ENCODE measurements around the gene MYO18B.
"Not testable (repeated sequence)": the region's sequence is repeated elsewhere in the genome, so short reads cannot be mapped to it uniquely, and the experiment has no call there.

Gene MYO18B

DNA sequence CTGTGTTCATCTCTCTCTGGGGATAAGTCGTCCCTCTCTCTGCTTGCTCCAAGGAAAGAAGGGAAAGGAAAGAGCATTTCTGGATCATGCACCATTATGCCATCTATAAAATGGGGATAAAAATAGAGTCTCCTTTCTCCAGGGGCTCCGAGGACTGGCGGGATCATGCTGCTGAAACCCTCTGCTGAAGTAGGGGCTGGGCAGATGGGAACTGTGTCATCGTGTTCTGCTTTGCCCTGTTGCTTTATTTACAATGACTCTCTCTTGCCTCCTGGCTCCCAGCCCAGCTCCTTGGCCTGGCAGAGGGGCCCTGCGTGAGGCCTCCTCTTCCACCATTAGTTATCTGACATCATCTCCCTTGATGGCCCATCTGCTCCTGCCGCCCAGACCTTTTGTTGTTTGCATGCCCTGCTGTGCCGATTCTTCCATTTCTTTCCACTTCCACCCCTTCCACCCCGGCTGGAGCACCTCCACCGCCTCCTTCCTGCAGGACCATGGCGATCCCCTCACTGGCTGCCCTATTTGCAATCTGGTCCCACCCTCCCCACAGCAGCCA is 200.9 kb downstream of the MYO18B start:
- no peak for DNase-seq (ENCODE audit: low spot score)

DNA sequence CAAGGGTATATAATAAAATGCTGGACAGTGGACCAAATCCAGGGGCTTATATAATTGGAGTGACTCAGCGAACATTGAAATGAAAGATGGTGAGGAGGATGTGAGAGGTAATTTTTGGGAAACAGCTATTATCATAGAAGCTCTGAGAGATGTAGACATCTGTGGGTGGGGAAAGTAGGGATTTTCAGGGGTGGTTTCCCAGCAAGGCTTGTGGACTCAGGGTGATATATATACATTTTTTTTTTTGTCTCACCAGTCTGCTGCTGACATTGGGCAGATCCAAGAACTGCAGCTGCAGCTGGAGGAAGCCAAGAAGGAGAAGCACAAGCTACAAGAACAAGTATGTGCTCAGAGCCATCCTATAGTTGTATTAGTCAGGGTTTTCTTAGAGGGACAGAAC is 208.1 kb downstream of the MYO18B start:
- no peak for DNase-seq (ENCODE audit: low spot score)

DNA sequence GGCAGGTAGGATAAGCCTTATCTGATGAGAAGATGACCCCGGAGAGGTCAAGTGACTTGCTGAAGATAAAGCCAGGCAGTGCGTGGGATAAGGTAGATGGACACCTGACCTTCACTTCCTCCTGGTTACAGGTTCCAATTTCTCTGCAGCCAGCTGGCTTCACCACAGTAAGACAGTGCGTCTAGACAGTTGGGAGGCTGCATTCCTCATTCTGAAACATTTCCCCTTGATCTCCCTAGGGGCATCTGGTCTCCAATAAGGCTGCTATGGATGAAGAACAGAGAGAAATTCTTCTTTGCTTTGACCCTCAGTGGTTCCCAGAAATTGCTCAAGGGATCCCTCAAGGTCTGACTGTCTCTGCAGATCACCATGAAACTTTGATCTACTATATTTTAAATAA is 211.3 kb downstream of the MYO18B start:
- no peak for DNase-seq (ENCODE audit: low spot score)

DNA sequence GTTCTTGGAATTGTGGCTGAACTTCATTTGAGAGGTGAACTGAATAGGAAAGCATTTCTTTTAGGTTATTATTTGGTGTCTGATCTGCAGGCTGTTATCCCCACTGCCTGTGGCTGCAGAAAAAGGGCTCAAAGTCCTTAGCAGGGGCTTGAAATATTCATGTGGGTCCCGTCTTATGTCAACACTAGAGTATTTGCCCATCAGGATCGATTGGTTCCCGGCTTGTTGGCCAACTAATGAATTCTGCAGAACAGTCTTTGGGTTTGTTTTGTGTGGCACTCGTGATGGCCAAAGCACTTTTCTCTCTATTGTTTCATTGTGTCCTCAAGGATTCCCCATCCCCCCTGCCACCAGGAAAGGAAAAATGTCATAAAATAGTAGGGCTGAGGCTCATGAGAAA is 211.9 kb downstream of the MYO18B start:
- DNase-seq (ENCODE audit: low spot score), result no peak

DNA sequence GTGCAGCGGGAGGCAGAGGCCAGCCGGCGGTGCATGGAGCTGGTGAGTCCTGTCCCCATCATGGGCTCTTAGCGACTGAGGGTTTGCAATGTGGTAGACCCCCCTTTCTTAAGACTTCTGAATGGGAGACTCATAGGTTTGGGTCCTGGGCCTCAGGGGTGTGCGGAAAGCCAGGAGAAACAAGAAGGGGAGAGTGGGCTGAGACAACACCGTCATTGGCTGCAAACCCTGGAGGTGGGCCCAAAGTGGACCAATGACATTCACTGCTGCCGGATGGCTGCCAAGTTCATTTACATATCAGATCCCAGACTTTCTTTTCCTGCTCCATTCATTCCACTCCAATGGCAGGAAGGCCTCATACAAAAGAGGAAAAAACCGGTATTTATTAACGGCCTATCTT is 213.3 kb downstream of the MYO18B start:
- DNase-seq (ENCODE audit: low spot score), result no peak

DNA sequence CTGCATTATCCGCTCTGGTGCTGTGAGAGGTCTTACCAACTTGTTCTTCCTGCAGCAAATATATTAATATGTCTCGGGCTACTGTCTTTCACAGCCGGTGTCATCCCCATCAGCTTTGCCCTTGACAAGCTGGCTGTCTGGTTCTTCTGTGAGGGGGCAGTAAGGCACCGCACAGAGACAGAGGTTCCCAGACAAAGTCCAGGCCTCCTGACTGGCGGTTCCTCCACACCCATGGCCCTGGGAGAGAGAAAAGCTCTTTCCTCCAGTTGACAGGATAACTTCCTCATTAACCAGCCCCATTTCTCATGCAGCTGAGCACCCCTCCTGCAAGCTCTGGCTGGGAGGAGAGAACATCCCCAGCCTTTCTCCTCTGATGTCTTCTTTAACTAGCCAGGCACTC is 214.8 kb downstream of the MYO18B start:
- DNase-seq (ENCODE audit: low spot score), result no peak

DNA sequence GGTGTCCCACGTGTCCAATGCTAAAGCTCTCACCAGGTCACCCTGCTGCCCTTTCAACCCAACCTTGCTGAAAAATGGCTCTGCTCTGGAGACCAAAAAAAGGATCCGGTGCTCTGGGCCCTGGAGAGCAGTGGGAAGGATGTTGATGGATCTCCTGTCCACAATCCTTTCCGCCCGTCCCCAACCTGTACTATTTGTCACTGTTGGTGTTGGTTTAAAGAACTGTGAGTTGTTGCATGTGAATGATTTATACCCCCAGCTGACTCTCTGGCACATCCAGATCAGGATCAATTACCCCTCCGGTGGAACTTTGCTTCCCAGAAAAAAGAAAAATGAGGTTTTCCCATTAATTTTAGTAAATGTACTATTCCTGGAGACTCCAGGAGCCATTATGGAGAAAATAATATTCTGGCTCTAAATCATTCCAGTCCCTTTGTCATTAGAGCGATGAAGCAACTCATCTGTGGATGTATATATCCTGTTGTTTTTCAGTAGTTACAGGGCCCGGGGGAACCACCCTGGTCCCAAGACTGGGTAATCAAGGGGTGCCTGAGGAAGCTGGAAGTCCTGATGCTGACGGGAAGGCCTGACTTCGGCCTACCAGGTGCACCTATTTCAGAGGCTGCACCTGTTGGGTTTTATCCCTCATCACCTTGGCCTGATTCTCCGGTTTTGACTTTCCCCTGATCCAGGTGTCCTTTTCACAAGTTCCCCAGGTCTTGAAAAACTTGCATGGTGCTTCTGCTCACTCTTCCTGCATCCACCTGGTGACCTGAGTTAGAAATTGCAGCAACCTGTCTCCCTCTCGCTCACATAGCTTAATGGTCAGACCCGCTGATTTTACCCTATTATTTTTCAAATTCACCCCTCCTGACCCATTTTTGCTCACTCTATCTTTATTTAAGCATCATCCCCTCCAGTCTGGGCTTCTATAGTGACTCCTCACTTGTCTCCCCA is 218.1 kb downstream of the MYO18B start:
- DNase-seq (ENCODE audit: low spot score), result no peak

DNA sequence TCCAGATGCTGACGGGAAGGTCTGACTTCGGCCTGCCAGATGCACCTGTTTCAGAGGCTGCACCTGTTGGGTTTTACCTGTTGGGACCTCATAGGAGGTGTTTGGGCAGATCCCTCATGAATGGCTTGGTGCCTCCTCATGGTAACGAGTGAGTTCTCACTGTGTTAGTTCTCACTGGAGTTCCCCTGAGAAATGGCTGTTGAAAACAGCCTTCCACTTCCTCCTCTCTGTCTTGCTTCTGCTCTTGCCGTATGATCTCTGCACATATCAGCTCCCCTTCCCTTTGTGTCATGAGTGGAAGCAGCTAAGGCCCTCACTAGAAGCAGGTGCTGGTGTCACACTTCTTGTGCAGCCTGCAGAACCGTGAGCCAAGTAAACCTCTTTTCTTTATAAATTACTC is 219.7 kb downstream of the MYO18B start:
- DNase-seq (ENCODE audit: low spot score), result no peak

DNA sequence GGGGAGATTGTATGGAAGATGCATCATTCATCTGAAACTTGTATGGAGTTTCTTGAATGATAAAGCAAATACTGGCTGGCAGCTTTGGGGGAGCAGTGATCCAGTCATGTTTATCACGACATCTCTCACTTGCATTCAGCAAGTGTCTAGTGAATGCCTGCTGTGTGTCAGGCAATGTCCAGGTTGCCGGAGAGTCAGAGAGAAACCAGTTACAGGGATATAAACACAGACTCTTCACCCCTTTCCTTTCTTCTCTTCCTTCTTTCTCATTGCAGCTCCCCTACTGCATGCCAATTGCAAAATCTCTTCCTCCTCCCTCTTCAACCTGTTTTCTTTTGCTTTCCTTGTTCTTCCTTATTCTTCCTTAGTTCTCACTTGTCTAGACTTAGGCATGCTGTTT is 220.7 kb downstream of the MYO18B start:
- no peak for DNase-seq (ENCODE audit: low spot score)

DNA sequence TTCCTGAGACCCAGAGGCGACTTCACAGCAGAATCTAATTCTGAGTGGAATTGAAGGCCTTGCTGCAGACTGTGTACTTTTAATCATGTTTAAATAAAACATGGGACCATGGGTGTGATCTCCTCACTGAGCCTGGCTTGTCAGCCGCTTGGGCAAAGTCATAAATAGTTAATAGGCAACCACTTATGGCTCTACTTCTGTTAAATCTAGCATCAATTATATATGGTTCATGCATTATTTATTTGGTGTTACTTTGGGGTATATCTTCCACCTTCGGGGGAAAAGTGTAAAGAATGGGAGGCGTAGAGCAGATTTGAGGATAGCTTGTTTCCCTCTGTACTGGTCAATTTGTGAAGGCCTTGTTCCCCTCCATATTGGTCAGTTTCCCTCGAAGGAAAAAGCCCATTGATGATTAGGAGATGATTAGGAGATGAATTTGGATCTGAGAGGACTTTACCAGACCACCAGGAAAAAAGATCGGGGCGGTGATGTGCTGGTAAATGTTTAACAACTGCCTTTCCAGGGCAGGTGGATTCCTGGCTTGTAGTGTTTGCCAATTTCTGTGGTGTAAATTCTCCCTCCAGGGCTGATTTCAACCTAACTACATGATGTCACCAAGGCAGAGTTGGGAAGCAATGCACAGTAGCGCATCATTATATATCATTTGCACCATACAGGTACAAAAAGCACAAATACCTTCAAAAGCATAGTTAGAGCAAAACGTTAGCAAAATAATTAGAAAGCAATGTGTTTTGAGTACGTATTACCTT is 223.2 kb downstream of the MYO18B start:
- no peak for DNase-seq (ENCODE audit: low spot score)

DNA sequence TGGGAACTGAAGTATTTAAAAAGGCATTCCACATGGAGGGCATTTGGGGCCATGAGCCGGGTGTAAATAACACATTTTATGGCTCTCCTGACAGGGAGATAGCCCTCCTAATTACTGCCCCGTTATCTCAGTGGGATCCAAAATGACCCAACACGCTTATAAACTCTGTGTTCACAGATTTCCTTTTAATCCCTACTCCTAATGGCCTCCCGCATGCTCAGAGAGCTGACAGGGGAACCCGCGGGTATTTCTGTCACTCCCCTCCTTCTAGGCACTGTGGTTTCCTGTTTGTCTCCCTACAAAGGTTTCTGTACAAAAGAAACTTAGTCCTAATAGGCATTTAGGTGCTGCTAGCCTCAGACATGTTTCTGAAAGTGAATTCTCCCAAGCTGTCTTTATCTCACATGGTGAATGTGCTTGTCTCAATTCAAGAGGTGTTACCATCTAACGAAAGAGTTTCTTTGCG is 224.5 kb downstream of the MYO18B start:
- DNase-seq (ENCODE audit: low spot score), result no peak

DNA sequence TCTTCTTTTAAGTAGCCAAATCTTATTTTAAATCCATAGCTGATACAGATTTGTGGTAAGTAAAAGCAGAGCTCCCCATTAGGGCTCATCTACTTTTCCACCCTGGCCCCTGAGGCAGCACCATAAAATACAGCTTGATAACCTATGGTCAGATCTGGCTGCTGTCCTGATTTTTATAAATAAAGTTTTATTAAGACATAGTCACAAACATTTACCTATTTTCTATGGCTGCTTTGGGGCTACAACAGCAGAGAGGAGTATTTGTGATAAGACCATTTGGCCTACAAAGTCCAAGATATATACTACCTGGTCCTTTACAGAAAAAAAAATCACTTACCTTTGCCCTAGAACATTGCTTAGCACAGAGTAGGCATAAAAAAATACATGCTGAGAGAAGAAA is 227.3 kb downstream of the MYO18B start:
- no peak for DNase-seq (ENCODE audit: low spot score)

DNA sequence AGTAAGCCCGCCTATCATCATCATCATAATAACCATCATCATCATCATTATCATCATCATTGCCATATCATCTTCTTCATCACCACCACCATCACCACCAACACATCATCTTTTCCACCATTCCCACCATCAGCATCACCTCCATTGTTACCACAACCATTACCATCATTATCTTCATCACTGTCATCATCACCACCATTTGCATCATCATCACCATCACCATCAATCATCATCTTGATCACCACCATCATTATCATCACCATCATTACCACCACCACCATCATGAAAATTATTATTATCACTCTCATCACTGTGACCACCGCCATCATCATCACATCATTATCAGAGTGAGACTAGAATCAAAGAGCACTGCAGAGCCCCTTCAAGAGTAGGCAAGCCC is 227.9 kb downstream of the MYO18B start:
- no peak for DNase-seq (ENCODE audit: low spot score)

DNA sequence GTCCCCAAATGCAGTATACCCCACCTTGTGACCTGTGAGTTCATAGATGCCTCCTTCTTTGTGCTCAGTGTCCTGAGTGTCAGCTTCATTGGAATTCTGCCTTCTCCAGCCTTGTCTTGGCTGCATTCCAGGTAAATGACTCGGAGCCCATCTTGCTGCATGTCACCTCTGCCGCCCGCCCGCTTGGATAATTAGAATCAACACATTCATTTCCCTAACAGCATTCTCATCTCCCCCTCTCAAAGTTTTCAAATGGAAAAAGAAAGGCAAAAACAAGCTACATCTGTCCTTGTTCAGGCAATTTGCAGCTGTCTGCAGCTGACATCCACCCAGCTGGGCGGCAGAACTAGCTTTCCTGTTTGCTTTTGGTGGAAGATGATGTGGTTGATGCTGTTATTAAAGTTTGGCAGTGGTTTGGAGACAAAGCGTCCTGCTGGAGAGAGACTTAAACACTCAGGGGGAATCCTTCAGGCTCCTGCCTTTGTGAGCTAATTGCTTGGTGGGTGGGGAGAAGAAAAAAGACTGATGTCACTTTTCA is 228.5 kb downstream of the MYO18B start:
- DNase-seq (ENCODE audit: low spot score), result no peak

DNA sequence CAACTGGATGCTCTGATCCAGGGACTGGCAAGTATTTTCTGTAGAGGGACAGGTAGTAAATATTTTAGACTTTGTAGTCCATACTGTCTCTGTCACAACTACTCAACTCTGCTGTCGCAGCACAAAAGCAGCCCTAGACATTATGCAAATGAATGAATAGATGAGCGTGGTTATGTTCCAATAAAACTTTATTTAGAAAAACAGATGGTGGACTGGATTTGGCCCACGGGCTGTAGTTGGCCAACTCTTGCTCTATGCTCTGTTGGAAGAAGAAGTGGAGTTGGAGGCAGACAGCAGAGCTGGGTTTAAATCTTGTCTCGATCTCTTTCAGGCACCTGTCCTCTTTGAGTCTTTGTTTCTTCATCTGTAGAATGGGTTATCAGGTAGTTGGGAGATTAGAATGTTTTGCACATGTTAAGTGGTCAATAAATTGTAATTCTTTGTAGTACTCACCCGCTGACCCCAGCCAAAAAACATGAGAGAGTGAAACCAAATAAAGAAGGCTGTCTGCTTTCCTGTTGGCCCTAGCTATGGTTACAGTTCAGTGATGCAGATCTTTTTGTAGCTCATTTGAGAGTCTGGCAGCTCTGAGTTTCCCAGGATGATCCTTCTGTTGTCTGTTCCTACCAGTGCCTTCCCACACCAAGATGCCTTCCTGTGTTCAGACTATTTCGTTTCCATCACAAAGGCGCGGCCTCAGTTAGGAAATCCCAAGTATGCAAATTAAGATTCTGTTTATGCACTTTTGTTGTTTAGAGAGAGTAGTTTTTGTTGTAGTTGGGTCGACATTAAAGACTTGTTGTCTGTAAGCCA is 229.2 kb downstream of the MYO18B start:
- no peak for DNase-seq (ENCODE audit: low spot score)

DNA sequence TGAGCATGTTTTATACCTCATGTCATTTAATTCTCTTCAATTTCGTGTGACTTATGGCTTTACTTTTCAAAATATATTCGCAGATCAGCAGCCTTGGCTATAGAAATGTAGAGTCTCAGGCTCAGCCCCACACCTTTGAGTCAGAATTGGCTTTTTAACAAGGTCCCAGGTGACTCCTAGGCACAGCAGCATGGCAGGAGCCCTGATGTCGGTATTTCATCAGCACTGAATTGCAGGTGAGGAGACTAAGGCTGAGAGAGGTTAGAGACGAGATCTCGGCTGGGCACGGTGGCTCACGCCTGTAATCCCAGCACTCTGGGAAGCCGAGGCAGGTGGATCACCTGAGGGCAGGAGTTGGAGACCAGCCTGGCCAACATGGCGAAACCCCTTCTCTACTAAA is 230.4 kb downstream of the MYO18B start:
- DNase-seq (ENCODE audit: low spot score), result no peak

DNA sequence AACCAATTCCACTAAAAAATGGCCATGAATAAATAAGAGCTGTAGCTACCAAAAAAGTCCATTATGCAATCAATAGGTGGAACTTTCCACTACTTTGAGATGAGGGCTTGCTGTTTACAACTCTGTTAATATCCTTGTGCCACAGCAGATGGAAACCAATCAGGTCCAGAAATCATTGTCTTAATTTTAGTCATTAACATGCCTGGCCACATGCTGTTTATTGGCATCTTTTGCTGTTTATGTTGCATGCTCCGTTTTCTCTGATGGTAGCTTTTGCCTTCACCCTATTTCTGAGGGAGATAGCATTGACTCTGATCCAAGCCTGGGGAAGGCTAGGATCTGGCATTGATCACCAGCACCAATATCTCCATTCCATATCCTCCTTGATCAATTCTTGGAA is 234.4 kb downstream of the MYO18B start:
- DNase-seq (ENCODE audit: low spot score), result no peak

DNA sequence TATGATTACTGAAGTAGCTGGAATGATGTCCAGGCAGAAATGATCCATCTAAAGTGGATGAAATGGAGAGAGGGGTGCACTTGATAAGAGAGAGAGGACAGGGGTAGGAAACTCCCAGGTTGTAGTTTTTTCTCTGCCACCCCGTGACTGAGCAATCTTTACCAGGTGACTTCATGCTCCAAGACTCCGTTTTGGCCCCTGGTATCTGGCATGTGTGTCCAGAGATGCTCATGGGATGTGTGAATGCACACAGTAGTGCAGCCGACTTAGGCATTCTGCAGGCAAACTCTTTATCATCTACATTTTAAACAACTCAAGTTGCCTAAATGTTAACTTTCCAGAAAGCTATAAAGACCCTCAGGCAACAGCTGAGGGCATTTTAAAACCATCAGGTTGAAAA is 238.0 kb downstream of the MYO18B start:
- DNase-seq (ENCODE audit: low spot score), result no peak

DNA sequence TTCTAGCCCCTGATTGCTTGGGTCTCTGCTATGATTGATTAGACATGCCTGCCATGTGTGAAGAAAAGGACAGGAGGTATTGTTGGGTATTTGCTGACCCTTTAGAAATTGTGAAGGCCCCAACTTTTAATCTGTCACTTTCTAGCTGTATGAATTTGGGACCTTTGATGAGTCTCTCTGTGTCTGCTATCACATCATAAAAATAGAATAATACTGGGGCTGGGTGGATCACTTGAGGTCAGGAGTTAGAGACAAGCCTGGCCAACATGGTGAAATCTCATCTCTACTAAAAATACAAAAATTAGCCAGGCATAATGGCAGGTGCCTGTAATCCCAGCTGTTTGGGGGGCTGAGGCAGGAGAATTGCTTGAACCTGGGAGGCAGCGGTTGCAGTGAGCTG is 242.9 kb downstream of the MYO18B start:
- not testable (repeated sequence) for DNase-seq (ENCODE audit: low spot score)

DNA sequence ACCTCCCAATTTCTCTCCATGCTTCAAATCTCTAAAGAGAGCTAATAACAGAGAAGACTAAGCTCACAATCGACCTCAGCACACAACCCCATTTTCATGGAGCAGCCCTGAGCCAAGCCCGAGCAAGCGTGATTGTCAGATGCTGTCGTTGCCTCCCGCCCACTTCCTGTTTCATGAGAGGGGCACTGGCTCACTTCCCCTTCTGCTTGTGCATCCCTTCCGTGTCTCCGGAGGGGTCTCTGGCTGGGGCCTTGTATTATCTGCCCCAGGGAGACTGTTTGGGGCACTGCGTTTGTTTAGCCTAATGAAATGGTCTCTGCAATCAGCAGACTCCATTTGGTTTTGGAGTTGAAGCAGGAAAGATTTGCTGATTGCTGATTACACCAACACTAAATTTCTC is 246.0 kb downstream of the MYO18B start:
- no peak for DNase-seq (ENCODE audit: low spot score)

DNA sequence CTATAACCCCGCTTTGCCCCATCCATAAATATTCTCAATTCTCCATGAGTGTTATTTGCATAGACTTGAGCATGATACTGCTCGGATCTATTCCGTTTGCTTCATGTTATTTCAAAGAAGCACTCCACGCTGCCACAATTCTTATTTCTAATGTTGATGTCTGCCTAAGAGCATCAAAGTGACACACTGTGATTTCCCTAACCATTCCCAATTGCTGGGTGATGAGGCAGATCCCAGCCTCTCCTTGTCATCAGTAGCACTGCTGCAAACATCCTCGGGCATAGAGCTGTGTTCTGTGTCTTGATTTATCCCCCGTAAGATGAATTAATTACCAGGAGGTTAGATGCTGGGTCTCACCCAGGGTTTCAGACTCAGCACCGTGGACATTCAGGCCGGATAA is 249.0 kb downstream of the MYO18B start:
- no peak for DNase-seq (ENCODE audit: low spot score)

DNA sequence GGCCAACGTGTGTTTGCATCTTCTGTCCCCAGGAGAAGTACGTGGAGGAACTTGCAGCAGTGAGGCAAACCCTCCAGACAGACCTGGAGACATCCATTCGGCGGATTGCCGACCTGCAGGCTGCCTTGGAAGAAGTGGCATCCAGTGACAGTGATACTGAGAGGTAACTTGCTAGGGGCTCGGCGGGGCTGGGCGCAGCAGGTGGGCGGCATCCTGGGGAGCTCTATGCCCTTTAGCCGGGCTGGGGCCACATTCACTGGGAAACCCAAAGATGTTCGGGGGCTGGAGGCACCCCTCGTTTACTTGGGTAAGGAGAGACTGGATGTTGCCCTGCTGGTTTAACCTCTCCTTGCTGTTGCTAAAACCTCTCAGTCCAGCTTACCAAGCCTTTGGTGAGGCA is 250.3 kb downstream of the MYO18B start:
- no peak for DNase-seq (ENCODE audit: low spot score)

Data from CD4-positive, alpha-beta T cell treated with Interleukin-6 at 100 ng/mL for 8 hours (primary cell).